WTC11 (cell line): ENCODE data around the gene GADD45B. TPM values are rescaled to one million over a fixed set of nuclear protein-coding genes. Genes with fewer than 3 reads are reported as not detected.
A peak's percentile ranks its signal among the peaks of the same experiment; 100 is the strongest.

ENCODE experiments used
- ATAC-seq: fragments of 200-7000 bp; cut with Tn5 transposase; 2 replicates; pipeline ENCODE4 v1.10.0; 2021; ENCODE audit warnings: mild to moderate bottlenecking, moderate library complexity
- CTCF ChIA-PET: fragments of 300-600 bp; sonication (Branson Sonifier 250); formaldehyde crosslinking; loops from one replicate; lab custom pipeline; 2021; ENCODE audit warnings: antibody characterized with exemption; lab: Charles Lee
- POLR2A ChIA-PET: fragments of 350-600 bp; sonication (Branson Sonifier 250); formaldehyde crosslinking; loops from one replicate; lab custom pipeline; 2021; ENCODE audit warnings: antibody characterized with exemption; lab: Charles Lee
- DNase-seq: peaks from one replicate; pipeline ENCODE4 v3.0.0; 2021; ENCODE audit warnings: low spot score
- H3K27ac Mint-ChIP-seq: 2 replicates; pipeline ENCODE4 v1.8.0; 2021; ENCODE audit warnings: mixed read lengths
- H3K27me3 Mint-ChIP-seq: 2 replicates; pipeline ENCODE4 v1.8.0; 2021; ENCODE audit warnings: low read depth, mild to moderate bottlenecking, moderate library complexity, mixed read lengths
- H3K36me3 Mint-ChIP-seq: 2 replicates; pipeline ENCODE4 v1.8.0; 2021; ENCODE audit warnings: mixed read lengths
- H3K4me1 Mint-ChIP-seq: 2 replicates; pipeline ENCODE4 v1.8.0; 2022; ENCODE audit warnings: mixed read lengths
- H3K4me3 Mint-ChIP-seq: 2 replicates; pipeline ENCODE4 v1.8.0; 2021; ENCODE audit warnings: mild to moderate bottlenecking, moderate library complexity, mixed read lengths
- H3K9me3 Mint-ChIP-seq: 2 replicates; pipeline ENCODE4 v1.8.0; 2021; ENCODE audit warnings: mixed read lengths
- CBFB ChIP-seq: sonication (generic); formaldehyde crosslinking; IDR thresholded peaks from 2 replicates; pipeline ENCODE4 v1.8.1; 2022; ENCODE audit warnings: mild to moderate bottlenecking, low read depth, missing genetic modification reagents
- CREM ChIP-seq: sonication (generic); formaldehyde crosslinking; IDR thresholded peaks from 2 replicates; pipeline ENCODE4 v1.8.1; 2022; ENCODE audit warnings: mild to moderate bottlenecking, missing genetic modification reagents, moderate library complexity
- ETV6 ChIP-seq: sonication (generic); formaldehyde crosslinking; IDR thresholded peaks from 2 replicates; pipeline ENCODE4 v1.8.1; 2022; ENCODE audit warnings: mild to moderate bottlenecking, missing genetic modification reagents
- FOXJ3 ChIP-seq: sonication (generic); formaldehyde crosslinking; IDR thresholded peaks from 2 replicates; pipeline ENCODE4 v1.9.0; 2021; ENCODE audit warnings: missing genetic modification reagents, mild to moderate bottlenecking, borderline replicate concordance
- FOXK1 ChIP-seq: sonication (generic); formaldehyde crosslinking; IDR thresholded peaks from 2 replicates; pipeline ENCODE4 v1.8.0; 2022; ENCODE audit warnings: mild to moderate bottlenecking, moderate library complexity, missing genetic modification reagents
- HMGA2 ChIP-seq: fragments of 250-450 bp; sonication (Bioruptor Pico); IDR thresholded peaks from 2 replicates; pipeline ENCODE4 v1.4.0; 2021; ENCODE audit warnings: mild to moderate bottlenecking, moderate library complexity
- IRF2 ChIP-seq: sonication (generic); formaldehyde crosslinking; IDR thresholded peaks from 2 replicates; pipeline ENCODE4 v1.8.0; 2022; ENCODE audit warnings: low read depth, missing genetic modification reagents, borderline replicate concordance
- NR1H2 ChIP-seq: sonication (generic); formaldehyde crosslinking; IDR thresholded peaks from 2 replicates; pipeline ENCODE4 v1.9.0; 2021; ENCODE audit warnings: mild to moderate bottlenecking, moderate library complexity, missing genetic modification reagents
- NR2C2 ChIP-seq: sonication (generic); formaldehyde crosslinking; IDR thresholded peaks from 2 replicates; pipeline ENCODE4 v1.8.0; 2022; ENCODE audit warnings: mild to moderate bottlenecking, missing genetic modification reagents
- NR3C1 ChIP-seq: sonication (generic); formaldehyde crosslinking; conservative IDR thresholded peaks from 2 replicates; pipeline ENCODE4 v1.8.1; 2023; ENCODE audit warnings: low read depth, mild to moderate bottlenecking, missing genetic modification reagents
- OVOL2 ChIP-seq: fragments of 250-450 bp; sonication (Bioruptor Pico); IDR thresholded peaks from 2 replicates; pipeline ENCODE4 v1.9.0; 2021; ENCODE audit warnings: mild to moderate bottlenecking, borderline replicate concordance
- PRRX2 ChIP-seq: fragments of 250-450 bp; sonication (Bioruptor Pico); IDR thresholded peaks from 2 replicates; pipeline ENCODE4 v1.8.0; 2021; ENCODE audit warnings: mild to moderate bottlenecking
- SMAD4 ChIP-seq: sonication (generic); formaldehyde crosslinking; IDR thresholded peaks from 2 replicates; pipeline ENCODE4 v1.8.0; 2022; ENCODE audit warnings: mild to moderate bottlenecking, missing genetic modification reagents
- SOX15 ChIP-seq: fragments of 250-450 bp; sonication (Bioruptor Pico); IDR thresholded peaks from 2 replicates; pipeline ENCODE4 v1.9.0; 2021; ENCODE audit warnings: mild to moderate bottlenecking
- TCF7 ChIP-seq: sonication (generic); formaldehyde crosslinking; IDR thresholded peaks from 2 replicates; pipeline ENCODE4 v1.8.0; 2022; ENCODE audit warnings: mild to moderate bottlenecking, low read depth, missing genetic modification reagents, moderate library complexity
- ZBTB21 ChIP-seq: sonication (generic); formaldehyde crosslinking; IDR thresholded peaks from 2 replicates; pipeline ENCODE4 v1.8.1; 2023; ENCODE audit warnings: mild to moderate bottlenecking, missing genetic modification reagents, borderline replicate concordance
- ZNF219 ChIP-seq: sonication (generic); formaldehyde crosslinking; IDR thresholded peaks from 2 replicates; pipeline ENCODE4 v1.8.0; 2023; ENCODE audit warnings: missing genetic modification reagents, mild to moderate bottlenecking, borderline replicate concordance
- ZNF232 ChIP-seq: sonication (generic); formaldehyde crosslinking; IDR thresholded peaks from 2 replicates; pipeline ENCODE4 v1.8.0; 2022; ENCODE audit warnings: mild to moderate bottlenecking, missing genetic modification reagents
- ZNF263 ChIP-seq: sonication (generic); formaldehyde crosslinking; IDR thresholded peaks from 2 replicates; pipeline ENCODE4 v1.8.1; 2022; ENCODE audit warnings: low read depth, mild to moderate bottlenecking, moderate library complexity, missing genetic modification reagents
- ZNF317 ChIP-seq: sonication (generic); formaldehyde crosslinking; IDR thresholded peaks from 2 replicates; pipeline ENCODE4 v1.8.1; 2023; ENCODE audit warnings: low read depth, mild to moderate bottlenecking, moderate library complexity, missing genetic modification reagents, borderline replicate concordance
- ZNF416 ChIP-seq: fragments of 250-450 bp; sonication (Bioruptor Pico); IDR thresholded peaks from 2 replicates; pipeline ENCODE4 v1.9.0; 2021; ENCODE audit warnings: mild to moderate bottlenecking, inconsistent platforms
- total RNA-seq: library from RNA; stranded (reverse); gene quantifications from 3 replicates; pipeline ENCODE4 v1.2.3, GENCODE V29; 2021
- TF ChIP-seq, protein P1 (sequence below): sonication (generic); formaldehyde crosslinking; IDR thresholded peaks from 2 replicates; pipeline ENCODE4 v1.8.1; 2022; ENCODE audit warnings: low read depth, missing genetic modification reagents, borderline replicate concordance
- TF ChIP-seq, protein P2 (sequence below): sonication (generic); formaldehyde crosslinking; IDR thresholded peaks from 2 replicates; pipeline ENCODE4 v1.8.0; 2023; ENCODE audit warnings: mild to moderate bottlenecking, missing genetic modification reagents
- TF ChIP-seq, protein P3 (sequence below): sonication (generic); formaldehyde crosslinking; IDR thresholded peaks from 2 replicates; pipeline ENCODE4 v1.8.0; 2022; ENCODE audit warnings: missing genetic modification reagents
- TF ChIP-seq, protein P4 (sequence below): sonication (generic); formaldehyde crosslinking; conservative IDR thresholded peaks from 2 replicates; pipeline ENCODE4 v1.8.1; 2022; ENCODE audit warnings: mild to moderate bottlenecking, missing genetic modification reagents
- TF ChIP-seq, protein P5 (sequence below): sonication (generic); formaldehyde crosslinking; IDR thresholded peaks from 2 replicates; pipeline ENCODE4 v1.8.1; 2022; ENCODE audit warnings: low read depth, mild to moderate bottlenecking, moderate library complexity, missing genetic modification reagents, borderline replicate concordance
- TF ChIP-seq, protein P6 (sequence below): sonication (generic); formaldehyde crosslinking; IDR thresholded peaks from 2 replicates; pipeline ENCODE4 v1.8.1; 2023; ENCODE audit warnings: mild to moderate bottlenecking, missing genetic modification reagents, moderate library complexity

Gene GADD45B
- total RNA-seq, 1 experiment from 2014 or later = 17.9 TPM

DNA sequence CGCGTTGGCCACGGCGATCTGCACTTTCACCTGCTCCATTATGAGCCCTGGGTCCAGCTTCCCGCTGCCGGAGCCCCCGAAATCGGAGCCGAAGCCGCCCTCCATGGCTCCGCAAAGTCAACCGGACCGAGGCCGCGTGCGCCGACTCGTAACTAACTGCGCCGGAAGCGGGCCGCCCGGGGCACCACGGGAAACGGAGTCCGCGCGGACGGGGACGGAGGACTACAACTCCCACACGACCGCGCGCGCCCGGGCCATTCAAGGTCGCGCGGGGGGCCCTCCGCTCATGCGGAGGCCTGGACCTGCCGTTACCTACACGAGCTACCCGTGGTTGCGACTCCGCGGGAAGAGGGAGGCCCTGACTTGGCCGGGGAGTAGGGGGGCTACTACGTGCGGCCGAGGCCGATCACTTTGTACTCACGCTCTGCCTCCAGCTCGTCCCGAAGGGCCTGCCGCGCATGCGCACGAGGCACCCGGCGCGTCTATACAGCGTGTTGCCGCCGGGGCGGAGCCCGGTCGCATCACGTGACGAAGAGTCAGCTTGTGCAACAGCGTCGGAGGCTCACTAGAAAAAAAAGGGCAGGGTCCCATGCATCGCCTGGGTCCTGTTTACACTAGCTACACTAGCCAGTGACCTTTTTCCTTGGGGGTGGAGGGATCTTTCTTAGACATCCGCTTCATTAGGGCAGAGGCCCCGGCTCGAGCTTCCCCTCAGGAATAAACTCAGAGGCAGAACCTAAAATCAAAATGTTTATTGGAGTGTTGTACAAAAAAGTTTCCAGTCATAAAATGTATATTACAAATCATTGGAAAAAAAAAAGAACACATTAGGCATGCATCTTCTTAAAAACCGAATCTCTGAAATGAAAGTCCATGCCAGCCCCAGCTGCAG lies 48.3 kb upstream of the GADD45B start, which contains the start of gene TIMM13:
TSS of gene TIMM13 (minus strand) at position 158 of the 892 bp plus-strand sequence. CDS start at position 105, 53 bp downstream.
- peak within 1 kb of the TSS; percentile 97 for H3K27ac Mint-ChIP-seq
- H3K4me1 Mint-ChIP-seq = peaks cover 27% of the 10 kb centered on the region
- peak; percentile 97 for DNase-seq
- ChIA-PET POLR2A (interaction anchor here (0.6 to 2.4 kb wide), 12 partner anchors 25 to 1113 kb away, joined by 3 to 14 read pairs (median 4); partner anchors contain the start of genes GADD45B, LMNB2 and LSM7), CTCF (interaction anchor here (0.6 to 3.0 kb wide), 15 partner anchors 11 to 1142 kb away, joined by 3 to 19 read pairs (median 5); partner anchors contain the start of genes GADD45B and LMNB2)
- H3K27me3 Mint-ChIP-seq = no peaks in the 10 kb centered on the region
- peaks cover 11% of the 10 kb centered on the region for H3K36me3 Mint-ChIP-seq
- H3K9me3 Mint-ChIP-seq = no peaks in the 10 kb centered on the region
- peak within 1 kb of the TSS; percentile 88 for H3K4me3 Mint-ChIP-seq
- peak; percentile 50 for ATAC-seq
- TF ChIP-seq IRF2 (no peak), NR1H2 (CRISPR knock-in tag) (no peak), OVOL2 (CRISPR knock-in tag) (no peak), ZNF232 (CRISPR knock-in tag) (no peak), ZNF219 (CRISPR knock-in tag) (no peak; the same call in 1 of the 2 replicates), ZBTB21 (no peak), CREM (CRISPR knock-in tag) (peak; percentile 98), SOX15 (no peak), ETV6 (CRISPR knock-in tag) (no peak; the same call in 1 of the 2 replicates), NR2C2 (CRISPR knock-in tag) (no peak), NR3C1 (no peak), ZNF317 (0 out of 2 replicates have a peak, but pooled peaks have one; percentile 29), CBFB (CRISPR knock-in tag) (0 out of 2 replicates have a peak, but pooled peaks have one; percentile 29), ZNF263 (CRISPR knock-in tag) (0 out of 2 replicates have a peak, but pooled peaks have one; percentile 3), FOXK1 (peak; percentile 71), PRRX2 (peak; percentile 71; the same call in 1 of the 2 replicates), HMGA2 (no peak), FOXJ3 (no peak), TCF7 (CRISPR knock-in tag) (no peak), SMAD4 (CRISPR knock-in tag) (no peak), ZNF416 (peak; percentile 87; the same call in 1 of the 2 replicates)
- TF ChIP-seq, protein P1, sequence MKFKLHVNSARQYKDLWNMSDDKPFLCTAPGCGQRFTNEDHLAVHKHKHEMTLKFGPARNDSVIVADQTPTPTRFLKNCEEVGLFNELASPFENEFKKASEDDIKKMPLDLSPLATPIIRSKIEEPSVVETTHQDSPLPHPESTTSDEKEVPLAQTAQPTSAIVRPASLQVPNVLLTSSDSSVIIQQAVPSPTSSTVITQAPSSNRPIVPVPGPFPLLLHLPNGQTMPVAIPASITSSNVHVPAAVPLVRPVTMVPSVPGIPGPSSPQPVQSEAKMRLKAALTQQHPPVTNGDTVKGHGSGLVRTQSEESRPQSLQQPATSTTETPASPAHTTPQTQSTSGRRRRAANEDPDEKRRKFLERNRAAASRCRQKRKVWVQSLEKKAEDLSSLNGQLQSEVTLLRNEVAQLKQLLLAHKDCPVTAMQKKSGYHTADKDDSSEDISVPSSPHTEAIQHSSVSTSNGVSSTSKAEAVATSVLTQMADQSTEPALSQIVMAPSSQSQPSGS (CRISPR knock-in tag) = no peak
- TF ChIP-seq, protein P2, sequence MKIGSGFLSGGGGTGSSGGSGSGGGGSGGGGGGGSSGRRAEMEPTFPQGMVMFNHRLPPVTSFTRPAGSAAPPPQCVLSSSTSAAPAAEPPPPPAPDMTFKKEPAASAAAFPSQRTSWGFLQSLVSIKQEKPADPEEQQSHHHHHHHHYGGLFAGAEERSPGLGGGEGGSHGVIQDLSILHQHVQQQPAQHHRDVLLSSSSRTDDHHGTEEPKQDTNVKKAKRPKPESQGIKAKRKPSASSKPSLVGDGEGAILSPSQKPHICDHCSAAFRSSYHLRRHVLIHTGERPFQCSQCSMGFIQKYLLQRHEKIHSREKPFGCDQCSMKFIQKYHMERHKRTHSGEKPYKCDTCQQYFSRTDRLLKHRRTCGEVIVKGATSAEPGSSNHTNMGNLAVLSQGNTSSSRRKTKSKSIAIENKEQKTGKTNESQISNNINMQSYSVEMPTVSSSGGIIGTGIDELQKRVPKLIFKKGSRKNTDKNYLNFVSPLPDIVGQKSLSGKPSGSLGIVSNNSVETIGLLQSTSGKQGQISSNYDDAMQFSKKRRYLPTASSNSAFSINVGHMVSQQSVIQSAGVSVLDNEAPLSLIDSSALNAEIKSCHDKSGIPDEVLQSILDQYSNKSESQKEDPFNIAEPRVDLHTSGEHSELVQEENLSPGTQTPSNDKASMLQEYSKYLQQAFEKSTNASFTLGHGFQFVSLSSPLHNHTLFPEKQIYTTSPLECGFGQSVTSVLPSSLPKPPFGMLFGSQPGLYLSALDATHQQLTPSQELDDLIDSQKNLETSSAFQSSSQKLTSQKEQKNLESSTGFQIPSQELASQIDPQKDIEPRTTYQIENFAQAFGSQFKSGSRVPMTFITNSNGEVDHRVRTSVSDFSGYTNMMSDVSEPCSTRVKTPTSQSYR (CRISPR knock-in tag) = no peak
- TF ChIP-seq, protein P3, sequence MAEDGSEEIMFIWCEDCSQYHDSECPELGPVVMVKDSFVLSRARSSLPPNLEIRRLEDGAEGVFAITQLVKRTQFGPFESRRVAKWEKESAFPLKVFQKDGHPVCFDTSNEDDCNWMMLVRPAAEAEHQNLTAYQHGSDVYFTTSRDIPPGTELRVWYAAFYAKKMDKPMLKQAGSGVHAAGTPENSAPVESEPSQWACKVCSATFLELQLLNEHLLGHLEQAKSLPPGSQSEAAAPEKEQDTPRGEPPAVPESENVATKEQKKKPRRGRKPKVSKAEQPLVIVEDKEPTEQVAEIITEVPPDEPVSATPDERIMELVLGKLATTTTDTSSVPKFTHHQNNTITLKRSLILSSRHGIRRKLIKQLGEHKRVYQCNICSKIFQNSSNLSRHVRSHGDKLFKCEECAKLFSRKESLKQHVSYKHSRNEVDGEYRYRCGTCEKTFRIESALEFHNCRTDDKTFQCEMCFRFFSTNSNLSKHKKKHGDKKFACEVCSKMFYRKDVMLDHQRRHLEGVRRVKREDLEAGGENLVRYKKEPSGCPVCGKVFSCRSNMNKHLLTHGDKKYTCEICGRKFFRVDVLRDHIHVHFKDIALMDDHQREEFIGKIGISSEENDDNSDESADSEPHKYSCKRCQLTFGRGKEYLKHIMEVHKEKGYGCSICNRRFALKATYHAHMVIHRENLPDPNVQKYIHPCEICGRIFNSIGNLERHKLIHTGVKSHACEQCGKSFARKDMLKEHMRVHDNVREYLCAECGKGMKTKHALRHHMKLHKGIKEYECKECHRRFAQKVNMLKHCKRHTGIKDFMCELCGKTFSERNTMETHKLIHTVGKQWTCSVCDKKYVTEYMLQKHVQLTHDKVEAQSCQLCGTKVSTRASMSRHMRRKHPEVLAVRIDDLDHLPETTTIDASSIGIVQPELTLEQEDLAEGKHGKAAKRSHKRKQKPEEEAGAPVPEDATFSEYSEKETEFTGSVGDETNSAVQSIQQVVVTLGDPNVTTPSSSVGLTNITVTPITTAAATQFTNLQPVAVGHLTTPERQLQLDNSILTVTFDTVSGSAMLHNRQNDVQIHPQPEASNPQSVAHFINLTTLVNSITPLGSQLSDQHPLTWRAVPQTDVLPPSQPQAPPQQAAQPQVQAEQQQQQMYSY = no peak
- TF ChIP-seq, protein P4, sequence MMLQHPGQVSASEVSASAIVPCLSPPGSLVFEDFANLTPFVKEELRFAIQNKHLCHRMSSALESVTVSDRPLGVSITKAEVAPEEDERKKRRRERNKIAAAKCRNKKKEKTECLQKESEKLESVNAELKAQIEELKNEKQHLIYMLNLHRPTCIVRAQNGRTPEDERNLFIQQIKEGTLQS (CRISPR knock-in tag) = no peak
- TF ChIP-seq, protein P5, sequence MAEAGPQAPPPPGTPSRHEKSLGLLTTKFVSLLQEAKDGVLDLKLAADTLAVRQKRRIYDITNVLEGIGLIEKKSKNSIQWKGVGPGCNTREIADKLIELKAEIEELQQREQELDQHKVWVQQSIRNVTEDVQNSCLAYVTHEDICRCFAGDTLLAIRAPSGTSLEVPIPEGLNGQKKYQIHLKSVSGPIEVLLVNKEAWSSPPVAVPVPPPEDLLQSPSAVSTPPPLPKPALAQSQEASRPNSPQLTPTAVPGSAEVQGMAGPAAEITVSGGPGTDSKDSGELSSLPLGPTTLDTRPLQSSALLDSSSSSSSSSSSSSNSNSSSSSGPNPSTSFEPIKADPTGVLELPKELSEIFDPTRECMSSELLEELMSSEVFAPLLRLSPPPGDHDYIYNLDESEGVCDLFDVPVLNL = no peak
- TF ChIP-seq, protein P6, sequence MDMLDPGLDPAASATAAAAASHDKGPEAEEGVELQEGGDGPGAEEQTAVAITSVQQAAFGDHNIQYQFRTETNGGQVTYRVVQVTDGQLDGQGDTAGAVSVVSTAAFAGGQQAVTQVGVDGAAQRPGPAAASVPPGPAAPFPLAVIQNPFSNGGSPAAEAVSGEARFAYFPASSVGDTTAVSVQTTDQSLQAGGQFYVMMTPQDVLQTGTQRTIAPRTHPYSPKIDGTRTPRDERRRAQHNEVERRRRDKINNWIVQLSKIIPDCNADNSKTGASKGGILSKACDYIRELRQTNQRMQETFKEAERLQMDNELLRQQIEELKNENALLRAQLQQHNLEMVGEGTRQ (CRISPR knock-in tag) = peak; percentile 98
